IMR-90 (cell line): ENCODE results near the gene OR2A7.
"Not testable (repeated sequence)": the region's sequence is repeated elsewhere in the genome, so short reads cannot be mapped to it uniquely, and the experiment has no call there.

ENCODE experiments used
- BHLHE40 ChIP-seq: fragments of 150-350 bp; IDR thresholded peaks from 2 replicates; pipeline ENCODE4 v1.6.1; 2016; ENCODE audit warnings: mild to moderate bottlenecking, low read depth, low read length
- CHD1 ChIP-seq: IDR thresholded peaks from 2 replicates; pipeline ENCODE4 v1.6.1; 2012; ENCODE audit warnings: low read depth, low read length, improper control_type of control experiment
- MAFK ChIP-seq: IDR thresholded peaks from 2 replicates; pipeline ENCODE4 v1.6.1; 2012; ENCODE audit warnings: low read depth, low read length, improper control_type of control experiment
- MXI1 ChIP-seq: IDR thresholded peaks from 2 replicates; pipeline ENCODE4 v1.6.1; 2012; ENCODE audit warnings: low read depth, mild to moderate bottlenecking, low read length, moderate library complexity, borderline replicate concordance
- NFE2L2 ChIP-seq: fragments of 150-350 bp; IDR thresholded peaks from 2 replicates; pipeline ENCODE4 v1.6.1; 2016; ENCODE audit warnings: low read depth, mild to moderate bottlenecking, low read length
- POLR2A ChIP-seq: IDR thresholded peaks from 2 replicates; pipeline ENCODE4 v1.6.1; 2012; ENCODE audit warnings: mild to moderate bottlenecking, low read depth, low read length
- RFX5 ChIP-seq: IDR thresholded peaks from 2 replicates; pipeline ENCODE4 v1.8.0; 2012; ENCODE audit warnings: low read depth, mild to moderate bottlenecking, low read length, moderate library complexity
- SMC3 ChIP-seq: fragments of 150-350 bp; IDR thresholded peaks from 2 replicates; pipeline ENCODE4 v1.6.1; 2016; ENCODE audit warnings: low read depth, mild to moderate bottlenecking, antibody characterized with exemption, low read length, moderate library complexity
- TF ChIP-seq, protein P1 (sequence below): fragments of 150-350 bp; IDR thresholded peaks from 2 replicates; pipeline ENCODE4 v1.6.1; 2017; ENCODE audit warnings: mild to moderate bottlenecking, antibody characterized with exemption, low read length, low read depth
- TF ChIP-seq, protein P2 (sequence below): conservative IDR thresholded peaks from 2 replicates; pipeline ENCODE4 v1.5.1; 2012; ENCODE audit warnings: mild to moderate bottlenecking, low read depth, low read length, improper control_type of control experiment

- TF ChIP-seq, protein P1, sequence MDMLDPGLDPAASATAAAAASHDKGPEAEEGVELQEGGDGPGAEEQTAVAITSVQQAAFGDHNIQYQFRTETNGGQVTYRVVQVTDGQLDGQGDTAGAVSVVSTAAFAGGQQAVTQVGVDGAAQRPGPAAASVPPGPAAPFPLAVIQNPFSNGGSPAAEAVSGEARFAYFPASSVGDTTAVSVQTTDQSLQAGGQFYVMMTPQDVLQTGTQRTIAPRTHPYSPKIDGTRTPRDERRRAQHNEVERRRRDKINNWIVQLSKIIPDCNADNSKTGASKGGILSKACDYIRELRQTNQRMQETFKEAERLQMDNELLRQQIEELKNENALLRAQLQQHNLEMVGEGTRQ = not testable (repeated sequence)
- TF ChIP-seq, protein P2, sequence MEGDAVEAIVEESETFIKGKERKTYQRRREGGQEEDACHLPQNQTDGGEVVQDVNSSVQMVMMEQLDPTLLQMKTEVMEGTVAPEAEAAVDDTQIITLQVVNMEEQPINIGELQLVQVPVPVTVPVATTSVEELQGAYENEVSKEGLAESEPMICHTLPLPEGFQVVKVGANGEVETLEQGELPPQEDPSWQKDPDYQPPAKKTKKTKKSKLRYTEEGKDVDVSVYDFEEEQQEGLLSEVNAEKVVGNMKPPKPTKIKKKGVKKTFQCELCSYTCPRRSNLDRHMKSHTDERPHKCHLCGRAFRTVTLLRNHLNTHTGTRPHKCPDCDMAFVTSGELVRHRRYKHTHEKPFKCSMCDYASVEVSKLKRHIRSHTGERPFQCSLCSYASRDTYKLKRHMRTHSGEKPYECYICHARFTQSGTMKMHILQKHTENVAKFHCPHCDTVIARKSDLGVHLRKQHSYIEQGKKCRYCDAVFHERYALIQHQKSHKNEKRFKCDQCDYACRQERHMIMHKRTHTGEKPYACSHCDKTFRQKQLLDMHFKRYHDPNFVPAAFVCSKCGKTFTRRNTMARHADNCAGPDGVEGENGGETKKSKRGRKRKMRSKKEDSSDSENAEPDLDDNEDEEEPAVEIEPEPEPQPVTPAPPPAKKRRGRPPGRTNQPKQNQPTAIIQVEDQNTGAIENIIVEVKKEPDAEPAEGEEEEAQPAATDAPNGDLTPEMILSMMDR = not testable (repeated sequence)
- not testable (repeated sequence) for TF ChIP-seq CHD1, MAFK, SMC3, POLR2A, MXI1, RFX5, NFE2L2, BHLHE40
Observed at GRCh38 chr7:144309702-144310101, 45.1 kb upstream of the OR2A7 start.
